ENCODE data around the gene BUB1B.

DNA sequence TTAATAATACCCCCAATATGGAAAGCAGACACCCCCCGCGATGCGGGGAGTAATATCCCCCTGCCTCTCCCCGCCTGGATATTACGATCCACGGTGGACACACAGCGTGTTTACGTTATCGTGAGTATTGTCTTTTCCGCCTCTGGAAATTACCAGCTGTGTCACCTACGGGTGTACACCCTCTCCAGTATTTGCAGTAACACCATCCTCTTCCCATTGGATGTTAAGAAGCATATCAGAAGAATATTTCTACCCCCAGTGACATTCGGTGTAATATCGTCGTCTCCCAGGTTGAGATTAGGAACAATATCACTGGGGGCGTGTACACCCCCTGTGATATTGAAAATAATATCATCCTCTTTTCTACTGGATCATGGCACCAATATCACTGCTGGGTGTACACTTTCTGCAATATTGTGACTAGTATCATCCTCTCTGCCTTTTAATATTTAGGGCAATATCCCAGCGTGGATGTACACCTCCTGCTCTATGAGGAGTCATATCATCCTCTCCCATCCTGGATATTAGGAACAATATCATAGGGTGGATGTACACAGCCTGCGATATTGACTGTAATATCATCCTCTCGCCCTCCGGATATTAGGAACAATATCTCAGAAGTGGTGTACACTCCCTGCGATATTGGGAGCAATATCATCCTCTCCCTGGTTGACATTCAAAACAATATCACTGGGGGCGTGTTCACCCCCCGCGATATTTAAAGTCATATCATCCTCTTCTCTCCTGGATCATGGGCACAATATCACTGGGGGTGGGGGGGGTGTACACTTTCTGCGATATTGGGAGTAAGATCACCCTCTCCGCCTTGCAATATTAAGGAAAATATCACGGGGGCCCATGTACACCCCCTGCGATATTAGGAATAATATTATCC is 31.9 kb upstream of the BUB1B start:
- TF ChIP-seq, protein P1, sequence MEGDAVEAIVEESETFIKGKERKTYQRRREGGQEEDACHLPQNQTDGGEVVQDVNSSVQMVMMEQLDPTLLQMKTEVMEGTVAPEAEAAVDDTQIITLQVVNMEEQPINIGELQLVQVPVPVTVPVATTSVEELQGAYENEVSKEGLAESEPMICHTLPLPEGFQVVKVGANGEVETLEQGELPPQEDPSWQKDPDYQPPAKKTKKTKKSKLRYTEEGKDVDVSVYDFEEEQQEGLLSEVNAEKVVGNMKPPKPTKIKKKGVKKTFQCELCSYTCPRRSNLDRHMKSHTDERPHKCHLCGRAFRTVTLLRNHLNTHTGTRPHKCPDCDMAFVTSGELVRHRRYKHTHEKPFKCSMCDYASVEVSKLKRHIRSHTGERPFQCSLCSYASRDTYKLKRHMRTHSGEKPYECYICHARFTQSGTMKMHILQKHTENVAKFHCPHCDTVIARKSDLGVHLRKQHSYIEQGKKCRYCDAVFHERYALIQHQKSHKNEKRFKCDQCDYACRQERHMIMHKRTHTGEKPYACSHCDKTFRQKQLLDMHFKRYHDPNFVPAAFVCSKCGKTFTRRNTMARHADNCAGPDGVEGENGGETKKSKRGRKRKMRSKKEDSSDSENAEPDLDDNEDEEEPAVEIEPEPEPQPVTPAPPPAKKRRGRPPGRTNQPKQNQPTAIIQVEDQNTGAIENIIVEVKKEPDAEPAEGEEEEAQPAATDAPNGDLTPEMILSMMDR (IDR thresholded peaks at IDR 0.05; ENCODE audit: low read depth, low read length, missing input control): no peak
- TF ChIP-seq, protein P2, sequence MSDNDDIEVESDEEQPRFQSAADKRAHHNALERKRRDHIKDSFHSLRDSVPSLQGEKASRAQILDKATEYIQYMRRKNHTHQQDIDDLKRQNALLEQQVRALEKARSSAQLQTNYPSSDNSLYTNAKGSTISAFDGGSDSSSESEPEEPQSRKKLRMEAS (IDR thresholded peaks at IDR 0.05): no peak
- TF ChIP-seq, protein P3, sequence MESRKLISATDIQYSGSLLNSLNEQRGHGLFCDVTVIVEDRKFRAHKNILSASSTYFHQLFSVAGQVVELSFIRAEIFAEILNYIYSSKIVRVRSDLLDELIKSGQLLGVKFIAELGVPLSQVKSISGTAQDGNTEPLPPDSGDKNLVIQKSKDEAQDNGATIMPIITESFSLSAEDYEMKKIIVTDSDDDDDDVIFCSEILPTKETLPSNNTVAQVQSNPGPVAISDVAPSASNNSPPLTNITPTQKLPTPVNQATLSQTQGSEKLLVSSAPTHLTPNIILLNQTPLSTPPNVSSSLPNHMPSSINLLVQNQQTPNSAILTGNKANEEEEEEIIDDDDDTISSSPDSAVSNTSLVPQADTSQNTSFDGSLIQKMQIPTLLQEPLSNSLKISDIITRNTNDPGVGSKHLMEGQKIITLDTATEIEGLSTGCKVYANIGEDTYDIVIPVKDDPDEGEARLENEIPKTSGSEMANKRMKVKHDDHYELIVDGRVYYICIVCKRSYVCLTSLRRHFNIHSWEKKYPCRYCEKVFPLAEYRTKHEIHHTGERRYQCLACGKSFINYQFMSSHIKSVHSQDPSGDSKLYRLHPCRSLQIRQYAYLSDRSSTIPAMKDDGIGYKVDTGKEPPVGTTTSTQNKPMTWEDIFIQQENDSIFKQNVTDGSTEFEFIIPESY (IDR thresholded peaks at IDR 0.05): no peak
- TF ChIP-seq SP1 (IDR thresholded peaks at IDR 0.05) (no peak), EGR1 (IDR thresholded peaks at IDR 0.05; ENCODE audit: low read depth in 2 of 2) (no peak), GABPA (IDR thresholded peaks at IDR 0.05 in 1 of 2, conservative IDR thresholded peaks at IDR 0.05 in 1 of 2) (no peak), TAF1 (conservative IDR thresholded peaks at IDR 0.05) (no peak), RAD21 (IDR thresholded peaks at IDR 0.05) (no peak), YY1 (IDR thresholded peaks at IDR 0.05) (no peak)
- TF ChIP-seq, protein P4, sequence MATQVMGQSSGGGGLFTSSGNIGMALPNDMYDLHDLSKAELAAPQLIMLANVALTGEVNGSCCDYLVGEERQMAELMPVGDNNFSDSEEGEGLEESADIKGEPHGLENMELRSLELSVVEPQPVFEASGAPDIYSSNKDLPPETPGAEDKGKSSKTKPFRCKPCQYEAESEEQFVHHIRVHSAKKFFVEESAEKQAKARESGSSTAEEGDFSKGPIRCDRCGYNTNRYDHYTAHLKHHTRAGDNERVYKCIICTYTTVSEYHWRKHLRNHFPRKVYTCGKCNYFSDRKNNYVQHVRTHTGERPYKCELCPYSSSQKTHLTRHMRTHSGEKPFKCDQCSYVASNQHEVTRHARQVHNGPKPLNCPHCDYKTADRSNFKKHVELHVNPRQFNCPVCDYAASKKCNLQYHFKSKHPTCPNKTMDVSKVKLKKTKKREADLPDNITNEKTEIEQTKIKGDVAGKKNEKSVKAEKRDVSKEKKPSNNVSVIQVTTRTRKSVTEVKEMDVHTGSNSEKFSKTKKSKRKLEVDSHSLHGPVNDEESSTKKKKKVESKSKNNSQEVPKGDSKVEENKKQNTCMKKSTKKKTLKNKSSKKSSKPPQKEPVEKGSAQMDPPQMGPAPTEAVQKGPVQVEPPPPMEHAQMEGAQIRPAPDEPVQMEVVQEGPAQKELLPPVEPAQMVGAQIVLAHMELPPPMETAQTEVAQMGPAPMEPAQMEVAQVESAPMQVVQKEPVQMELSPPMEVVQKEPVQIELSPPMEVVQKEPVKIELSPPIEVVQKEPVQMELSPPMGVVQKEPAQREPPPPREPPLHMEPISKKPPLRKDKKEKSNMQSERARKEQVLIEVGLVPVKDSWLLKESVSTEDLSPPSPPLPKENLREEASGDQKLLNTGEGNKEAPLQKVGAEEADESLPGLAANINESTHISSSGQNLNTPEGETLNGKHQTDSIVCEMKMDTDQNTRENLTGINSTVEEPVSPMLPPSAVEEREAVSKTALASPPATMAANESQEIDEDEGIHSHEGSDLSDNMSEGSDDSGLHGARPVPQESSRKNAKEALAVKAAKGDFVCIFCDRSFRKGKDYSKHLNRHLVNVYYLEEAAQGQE (IDR thresholded peaks at IDR 0.05): no peak
